SK-N-SH treated with all-trans-retinoic acid at 6 μM for 48 hours (cell line): ENCODE measurements around the gene PRELID3B.

Experiments used
- CSRNP3 ChIP-seq: fragments of 250-450 bp; sonication (Bioruptor Pico); IDR thresholded peaks from 2 replicates; pipeline ENCODE4 v1.5.1; 2021; ENCODE audit warnings: mild to moderate bottlenecking, moderate library complexity
- ESRRG ChIP-seq: fragments of 250-450 bp; sonication (Bioruptor Pico); IDR thresholded peaks from 2 replicates; pipeline ENCODE4 v1.6.1; 2021; ENCODE audit warnings: mild to moderate bottlenecking
- ISL1 ChIP-seq: fragments of 250-450 bp; sonication (Bioruptor Pico); IDR thresholded peaks from 2 replicates; pipeline ENCODE4 v2.1.2; 2022; ENCODE audit warnings: mild to moderate bottlenecking, moderate library complexity
- OSR1 ChIP-seq: fragments of 250-450 bp; sonication (Bioruptor Pico); IDR thresholded peaks from 2 replicates; pipeline ENCODE4 v1.8.0; 2022; ENCODE audit warnings: moderate library complexity, mild to moderate bottlenecking, inconsistent platforms
- PATZ1 ChIP-seq: fragments of 250-450 bp; sonication (Bioruptor Pico); IDR thresholded peaks from 2 replicates; pipeline ENCODE4 v1.8.0; 2020; ENCODE audit warnings: mild to moderate bottlenecking, moderate library complexity, borderline replicate concordance
- RARB ChIP-seq: fragments of 250-450 bp; sonication (Bioruptor Pico); IDR thresholded peaks from 2 replicates; pipeline ENCODE4 v1.8.0; 2021; ENCODE audit warnings: mild to moderate bottlenecking, moderate library complexity
- ZNF565 ChIP-seq: fragments of 450-650 bp; formaldehyde crosslinking; conservative IDR thresholded peaks from 2 replicates; pipeline ENCODE4 v1.5.0; 2020; ENCODE audit warnings: low read depth, mild to moderate bottlenecking, moderate library complexity
- TF ChIP-seq, protein P1 (sequence below): fragments of 250-450 bp; sonication (Bioruptor Pico); IDR thresholded peaks from 2 replicates; pipeline ENCODE4 v1.5.1; 2020; ENCODE audit warnings: low read depth, mild to moderate bottlenecking, moderate library complexity

DNA sequence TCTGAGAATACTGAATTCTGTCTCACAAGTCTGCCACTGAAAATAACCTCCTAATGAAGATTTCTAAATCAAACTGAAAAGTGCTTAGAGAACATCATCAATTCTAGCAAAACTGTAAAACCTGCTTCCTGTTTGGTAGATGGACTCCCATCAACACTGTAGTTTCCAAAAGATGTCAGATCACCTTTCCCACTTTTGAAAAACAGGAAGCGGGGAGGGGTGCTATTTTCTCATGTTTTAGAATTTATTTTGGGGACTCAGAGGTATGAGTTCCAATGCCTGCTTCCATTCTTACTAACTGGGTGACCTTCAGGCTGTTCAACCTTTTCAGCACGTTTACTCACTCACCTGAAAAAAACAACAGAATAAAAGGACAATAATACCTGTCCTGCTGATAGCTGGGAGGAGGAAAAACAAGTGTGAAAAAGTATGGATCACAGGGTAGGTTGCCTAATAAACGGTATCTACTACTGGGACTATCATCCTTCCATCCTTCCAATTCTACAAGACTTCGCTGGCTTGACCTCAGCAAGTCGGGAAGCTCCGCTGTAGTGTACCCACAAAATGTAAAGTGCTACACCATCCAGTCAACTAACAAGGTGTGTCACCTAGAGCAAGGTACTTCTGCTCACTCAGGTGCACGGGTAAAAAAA lies 11.5 kb downstream of the PRELID3B start:
- no peak for TF ChIP-seq ISL1 (CRISPR knock-in tag)
- no peak for TF ChIP-seq PATZ1 (CRISPR knock-in tag)
- no peak for TF ChIP-seq ZNF565 (CRISPR knock-in tag)
- no peak for TF ChIP-seq ESRRG (CRISPR knock-in tag)
- TF ChIP-seq, protein P1, sequence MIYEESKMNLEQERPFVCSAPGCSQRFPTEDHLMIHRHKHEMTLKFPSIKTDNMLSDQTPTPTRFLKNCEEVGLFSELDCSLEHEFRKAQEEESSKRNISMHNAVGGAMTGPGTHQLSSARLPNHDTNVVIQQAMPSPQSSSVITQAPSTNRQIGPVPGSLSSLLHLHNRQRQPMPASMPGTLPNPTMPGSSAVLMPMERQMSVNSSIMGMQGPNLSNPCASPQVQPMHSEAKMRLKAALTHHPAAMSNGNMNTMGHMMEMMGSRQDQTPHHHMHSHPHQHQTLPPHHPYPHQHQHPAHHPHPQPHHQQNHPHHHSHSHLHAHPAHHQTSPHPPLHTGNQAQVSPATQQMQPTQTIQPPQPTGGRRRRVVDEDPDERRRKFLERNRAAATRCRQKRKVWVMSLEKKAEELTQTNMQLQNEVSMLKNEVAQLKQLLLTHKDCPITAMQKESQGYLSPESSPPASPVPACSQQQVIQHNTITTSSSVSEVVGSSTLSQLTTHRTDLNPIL (CRISPR knock-in tag): no peak
- no peak for TF ChIP-seq RARB (CRISPR knock-in tag)
- no peak for TF ChIP-seq CSRNP3 (CRISPR knock-in tag)
- no peak for TF ChIP-seq OSR1 (CRISPR knock-in tag)
